Measurements from ENCODE around the gene THEM5. TPM values are rescaled to one million over a fixed set of nuclear protein-coding genes. Genes with fewer than 3 reads are reported as not detected.
"Not testable (repeated sequence)": the region's sequence is repeated elsewhere in the genome, so short reads cannot be mapped to it uniquely, and the experiment has no call there.

The THEM5 gene
- total RNA-seq, 2 experiments from 2014 or later: not detected

- Mint-ChIP-seq H3K9me3 (no peaks in the 10 kb centered on the region), H3K36me3 (ENCODE audit: low read depth) (no peaks in the 10 kb centered on the region), H3K4me3 (no peak overlapping the region), H3K27ac (no peak overlapping the region), H3K4me1 (ENCODE audit: low read depth) (no peaks in the 10 kb centered on the region), H3K27me3 (no peaks in the 10 kb centered on the region)
- CTCF ChIA-PET: no interaction called here
- intact Hi-C loops (cut with micrococcal nuclease): no loop called here
- no peak for TF ChIP-seq CTCF (IDR thresholded peaks at IDR 0.05)
- DNase-seq (no peak), ATAC-seq (no peak)
- POLR2A ChIA-PET: no interaction called here
These were observed 6.4 kb upstream of the THEM5 start for GRCh38 chr1:151859891-151860293.

GRCh38 chr1:151858886-151859665 is 5.6 kb upstream of the THEM5 start:
- intact Hi-C loops (cut with micrococcal nuclease): no loop called here
- H3K36me3 Mint-ChIP-seq (ENCODE audit: low read depth): no peaks in the 10 kb centered on the region
- H3K27ac Mint-ChIP-seq: no peak overlapping the region
- TF ChIP-seq CTCF (IDR thresholded peaks at IDR 0.05): no peak
- POLR2A ChIA-PET: no interaction called here
- DNase-seq: no peak
- no peak overlapping the region for H3K4me3 Mint-ChIP-seq
- CTCF ChIA-PET: no interaction called here
- no peaks in the 10 kb centered on the region for H3K9me3 Mint-ChIP-seq
- no peak for ATAC-seq
- H3K27me3 Mint-ChIP-seq: no peaks in the 10 kb centered on the region
- no peaks in the 10 kb centered on the region for H3K4me1 Mint-ChIP-seq (ENCODE audit: low read depth)

- TF ChIP-seq CTCF (IDR thresholded peaks at IDR 0.05): no peak
- Mint-ChIP-seq H3K27ac (no peak overlapping the region), H3K9me3 (no peaks in the 10 kb centered on the region), H3K4me3 (no peak overlapping the region), H3K36me3 (ENCODE audit: low read depth) (no peaks in the 10 kb centered on the region), H3K4me1 (ENCODE audit: low read depth) (no peaks in the 10 kb centered on the region), H3K27me3 (no peaks in the 10 kb centered on the region)
- DNase-seq (no peak), ATAC-seq (no peak)
- ChIA-PET POLR2A (interaction anchor here (0.8 kb wide), 1 partner anchor 21 kb away, joined by 4 read pairs; no protein-coding TSS in a partner anchor), CTCF (interaction anchor here (1.1 to 1.7 kb wide), 2 partner anchors 9 to 138 kb away, joined by 3 to 4 read pairs; no protein-coding TSS in a partner anchor)
- intact Hi-C loops (cut with micrococcal nuclease): no loop called here
These were observed 4.7 kb upstream of the THEM5 start for GRCh38 chr1:151858030-151858746.

GRCh38 chr1:151855933-151856332 is 2.4 kb upstream of the THEM5 start:
- ChIA-PET CTCF (interaction anchor here (1.5 kb wide), 1 partner anchor 21 kb away, joined by 4 read pairs; no protein-coding TSS in a partner anchor), POLR2A (interaction anchor here (1.1 to 1.4 kb wide), 2 partner anchors 11 to 16 kb away, joined by 3 read pairs; no protein-coding TSS in a partner anchor)
- no peak for DNase-seq
- Mint-ChIP-seq H3K4me1 (ENCODE audit: low read depth) (no peaks in the 10 kb centered on the region), H3K4me3 (no peak overlapping the region), H3K9me3 (no peaks in the 10 kb centered on the region), H3K36me3 (ENCODE audit: low read depth) (no peaks in the 10 kb centered on the region), H3K27ac (no peak overlapping the region), H3K27me3 (no peaks in the 10 kb centered on the region)
- intact Hi-C loops (cut with micrococcal nuclease): no loop called here
- no peak for TF ChIP-seq CTCF (IDR thresholded peaks at IDR 0.05)
- ATAC-seq: no peak

GRCh38 chr1:151855516-151855915 is 2.0 kb upstream of the THEM5 start:
- POLR2A ChIA-PET: interaction anchor here (1.1 kb wide), 1 partner anchor 11 kb away, joined by 3 read pairs; no protein-coding TSS in a partner anchor
- H3K36me3 Mint-ChIP-seq (ENCODE audit: low read depth); ATAC-seq; H3K27ac Mint-ChIP-seq; intact Hi-C loops (cut with micrococcal nuclease); DNase-seq; H3K27me3 Mint-ChIP-seq; H3K4me1 Mint-ChIP-seq (ENCODE audit: low read depth); H3K4me3 Mint-ChIP-seq; H3K9me3 Mint-ChIP-seq: not testable (repeated sequence)
- CTCF ChIA-PET: interaction anchor here (1.5 kb wide), 1 partner anchor 22 kb away, joined by 4 read pairs; no protein-coding TSS in a partner anchor

All from activated CD8-positive, alpha-beta T cell treated with anti-CD3 and anti-CD28 coated beads for 36 hours (primary cell).